Islet precursor cell (in vitro differentiated cells): ENCODE data around the gene KRT8.

Experiments
- DNase-seq: peaks from one replicate; pipeline ENCODE4 v3.0.0-alpha.2; 2018

KRT8 gene

GRCh38 chr12:52925717-52926595, 21.1 kb upstream of the KRT8 start:
- DNase-seq, result peak; percentile 99

GRCh38 chr12:52924764-52925716, 20.2 kb upstream of the KRT8 start:
- peak; percentile 100 for DNase-seq

DNA sequence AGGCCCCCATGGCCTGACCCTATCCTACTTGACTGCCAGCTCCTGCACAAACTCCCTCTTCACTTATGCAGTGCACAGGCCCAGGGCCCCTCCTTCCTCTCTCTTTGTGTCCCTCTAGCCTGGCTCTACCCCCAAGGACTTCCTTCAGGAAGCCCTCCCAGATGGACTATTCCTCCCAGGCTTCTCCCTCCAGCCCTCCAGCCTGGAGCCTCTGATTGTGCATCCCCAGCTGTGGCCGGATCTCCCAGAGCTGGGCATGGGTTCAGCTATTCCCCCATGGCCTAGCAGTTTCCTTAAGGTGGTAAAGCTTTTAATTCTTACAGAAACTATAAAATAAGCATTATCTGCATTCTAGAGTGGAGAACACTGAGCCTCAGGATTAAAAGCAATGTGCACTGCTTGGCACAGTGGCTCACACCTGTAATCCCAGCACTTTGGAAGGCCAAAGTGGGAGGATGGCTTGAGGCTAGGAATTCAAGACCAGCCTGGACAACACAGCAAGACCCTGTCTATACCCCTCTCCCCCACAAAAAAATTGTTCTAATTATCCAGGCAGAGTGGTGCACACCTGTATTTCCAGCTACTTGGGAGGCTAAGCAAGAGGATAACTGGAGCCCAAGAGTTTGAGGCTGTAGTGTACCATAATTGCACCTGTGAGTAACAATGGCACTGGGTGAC, 16.8 kb upstream of the KRT8 start:
- DNase-seq, result no peak

DNA sequence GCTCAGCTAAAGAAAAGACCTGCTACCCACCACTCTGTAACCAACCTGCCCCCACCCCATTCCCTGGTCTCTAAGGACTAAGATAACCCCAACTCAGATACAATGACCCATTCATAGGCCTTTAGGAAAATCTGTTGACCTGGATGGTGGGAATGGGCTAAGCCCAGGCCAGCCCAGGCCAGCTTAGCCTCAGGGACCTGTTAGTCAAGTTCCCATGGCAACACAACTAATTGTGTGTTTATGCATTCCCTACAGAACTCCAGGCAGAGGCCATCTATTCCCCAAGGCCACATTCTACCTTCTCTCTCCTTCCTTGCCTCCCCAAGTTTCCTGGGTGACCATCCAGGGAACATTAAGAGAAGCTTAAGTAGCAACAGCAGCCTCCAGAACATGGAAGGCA, 16.1 kb upstream of the KRT8 start:
- peak; percentile 97 for DNase-seq

GRCh38 chr12:52918784-52919183, 13.9 kb upstream of the KRT8 start:
- no peak for DNase-seq

GRCh38 chr12:52918351-52918750, 13.5 kb upstream of the KRT8 start:
- no peak for DNase-seq

GRCh38 chr12:52917800-52918199, 12.9 kb upstream of the KRT8 start:
- no peak for DNase-seq

GRCh38 chr12:52916216-52916615, 11.3 kb upstream of the KRT8 start:
- no peak for DNase-seq

GRCh38 chr12:52915637-52916036, 10.8 kb upstream of the KRT8 start:
- no peak for DNase-seq

GRCh38 chr12:52914576-52915121, 9.8 kb upstream of the KRT8 start:
- DNase-seq, result no peak

GRCh38 chr12:52913431-52913821, 8.6 kb upstream of the KRT8 start:
- no peak for DNase-seq

GRCh38 chr12:52912711-52913430, 8.0 kb upstream of the KRT8 start:
- DNase-seq, result no peak

GRCh38 chr12:52910248-52910883, 5.5 kb upstream of the KRT8 start:
- peak; percentile 72 for DNase-seq

GRCh38 chr12:52909796-52910195, 4.9 kb upstream of the KRT8 start:
- no peak for DNase-seq

DNA sequence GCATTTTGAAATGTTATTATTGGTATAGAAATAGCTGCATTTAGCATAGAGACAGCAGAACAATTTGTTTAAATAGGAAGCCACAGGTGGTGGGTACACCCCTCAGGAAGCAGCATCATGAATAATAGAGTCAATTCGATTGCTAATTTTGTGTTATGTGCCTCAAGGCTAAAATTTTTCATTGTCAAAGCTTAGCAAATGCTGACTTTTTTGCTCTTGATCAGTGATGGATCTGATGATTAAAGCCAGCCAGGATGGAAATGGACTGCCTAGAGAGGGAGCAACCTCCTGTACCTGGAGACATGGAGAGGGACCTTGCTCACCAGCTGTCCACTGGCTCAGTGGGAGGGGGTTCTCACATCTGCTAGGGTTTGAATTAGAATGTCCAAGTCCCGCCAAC, 4.5 kb upstream of the KRT8 start:
- no peak for DNase-seq

DNA sequence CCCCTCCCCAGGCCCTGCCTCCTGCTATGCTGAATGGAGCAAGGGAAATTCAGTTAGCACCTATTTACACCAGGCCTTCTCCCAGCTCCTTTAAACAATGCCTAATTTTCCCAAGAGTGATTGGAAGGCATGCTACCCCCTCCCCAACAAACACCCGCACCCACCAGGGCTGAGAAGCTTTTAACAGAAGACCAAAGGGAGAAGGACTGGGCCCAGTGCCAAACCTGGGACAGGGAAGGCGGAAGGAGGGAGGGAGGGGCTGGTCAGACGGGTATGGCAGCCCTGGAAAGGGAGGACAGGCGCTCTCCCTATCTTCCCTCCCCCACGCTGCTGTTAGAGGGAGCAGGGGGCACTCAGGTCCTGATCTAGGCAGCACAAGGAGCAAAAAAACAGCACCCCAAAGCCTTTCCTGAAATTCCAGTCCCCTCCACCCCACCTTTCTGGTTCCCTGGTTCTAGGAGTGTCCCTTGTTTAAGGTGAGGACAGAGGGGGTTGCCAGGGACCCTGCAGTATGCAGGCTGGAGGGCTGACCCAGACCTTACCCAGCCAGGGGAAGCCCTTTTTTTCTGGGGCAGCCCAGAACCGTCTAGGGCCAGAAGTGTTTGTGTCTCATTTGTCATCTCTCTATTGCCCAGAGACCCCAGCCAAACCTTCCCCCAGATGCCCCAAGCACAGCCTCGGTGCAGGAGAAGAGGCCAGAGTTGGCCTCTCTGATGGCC, 2.4 kb upstream of the KRT8 start:
- DNase-seq, result peak; percentile 93

- peak; percentile 63 for DNase-seq
These were observed 1.3 kb upstream of the KRT8 start for GRCh38 chr12:52906191-52906601.

- peak; percentile 86 for DNase-seq
These were observed 894 bp downstream of the KRT8 start for GRCh38 chr12:52903855-52904508.

DNA sequence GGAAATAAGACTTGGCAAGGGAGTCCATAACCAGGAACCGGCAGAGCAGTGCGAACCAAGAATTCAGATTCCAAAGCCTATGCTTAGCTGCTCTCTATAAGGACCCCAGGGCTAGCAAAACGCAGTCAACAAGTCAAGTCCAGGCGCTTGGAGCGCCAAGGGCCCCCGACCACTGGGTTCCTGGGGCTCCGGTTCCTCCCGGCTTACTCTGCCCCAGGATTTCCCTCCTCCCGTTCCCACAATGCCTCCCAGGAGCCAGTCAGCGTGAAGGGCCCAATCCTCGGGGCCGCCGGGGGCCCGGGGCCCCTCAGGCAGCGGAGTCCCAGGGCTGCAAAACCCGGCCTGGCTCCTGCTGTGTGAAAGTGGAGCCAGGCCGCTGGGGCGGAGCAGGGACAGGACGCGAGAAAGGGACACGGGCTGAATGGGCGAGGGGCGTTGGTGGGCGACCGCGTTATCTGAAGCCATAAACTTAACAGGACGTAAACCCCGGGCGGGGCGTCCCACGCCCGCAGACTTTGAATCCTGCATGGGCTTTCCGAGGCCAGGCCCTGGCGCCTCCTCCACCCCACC, 1.5 kb downstream of the KRT8 start:
- peak; percentile 87 for DNase-seq
